ENCODE data around the gene CLEC19A. TPM values are rescaled to one million over a fixed set of nuclear protein-coding genes. Genes with fewer than 3 reads are reported as not detected.

CLEC19A gene
- total and polyA plus RNA-seq, 10 donors, result not detected

DNA sequence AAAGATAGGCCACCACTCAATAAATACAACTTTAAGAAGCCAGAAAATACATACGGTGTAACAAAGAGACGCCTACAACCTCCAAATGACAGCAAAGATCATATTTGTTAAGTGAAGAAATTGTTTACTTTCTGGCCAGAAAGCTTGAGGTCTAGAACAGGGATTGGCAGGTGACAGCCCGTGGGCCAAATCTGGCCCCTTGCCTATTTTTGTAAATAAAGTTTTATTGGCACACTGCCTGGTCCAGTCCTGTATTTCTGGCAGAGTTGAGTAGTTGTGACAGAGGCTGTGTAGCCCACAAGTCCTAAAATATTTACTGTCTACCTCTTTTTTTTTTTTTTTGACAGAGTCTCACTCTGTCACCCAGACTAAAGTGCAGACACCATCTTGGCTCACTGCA, 3.4 kb upstream of the CLEC19A start:
- Histone ChIP-seq H3K36me3 (no peaks in the 10 kb centered on the region), H3K27me3 (replicated peaks in 1 of 7) (no peaks in the 10 kb centered on the region), H3K27ac (no peak overlapping the region), H3K4me3 (no peak overlapping the region), H3K4me1 (no peaks in the 10 kb centered on the region), H3K9me3 (no peaks in the 10 kb centered on the region)
- WGBS, 5 donors, result 84 to 89% (median 85%) methylated on average over 3 of the region's 3 CpGs
- no peak for TF ChIP-seq POLR2AphosphoS5 (IDR thresholded peaks at IDR 0.05)
- no peak for TF ChIP-seq POLR2A (IDR thresholded peaks at IDR 0.05)
- TF ChIP-seq, protein P1, sequence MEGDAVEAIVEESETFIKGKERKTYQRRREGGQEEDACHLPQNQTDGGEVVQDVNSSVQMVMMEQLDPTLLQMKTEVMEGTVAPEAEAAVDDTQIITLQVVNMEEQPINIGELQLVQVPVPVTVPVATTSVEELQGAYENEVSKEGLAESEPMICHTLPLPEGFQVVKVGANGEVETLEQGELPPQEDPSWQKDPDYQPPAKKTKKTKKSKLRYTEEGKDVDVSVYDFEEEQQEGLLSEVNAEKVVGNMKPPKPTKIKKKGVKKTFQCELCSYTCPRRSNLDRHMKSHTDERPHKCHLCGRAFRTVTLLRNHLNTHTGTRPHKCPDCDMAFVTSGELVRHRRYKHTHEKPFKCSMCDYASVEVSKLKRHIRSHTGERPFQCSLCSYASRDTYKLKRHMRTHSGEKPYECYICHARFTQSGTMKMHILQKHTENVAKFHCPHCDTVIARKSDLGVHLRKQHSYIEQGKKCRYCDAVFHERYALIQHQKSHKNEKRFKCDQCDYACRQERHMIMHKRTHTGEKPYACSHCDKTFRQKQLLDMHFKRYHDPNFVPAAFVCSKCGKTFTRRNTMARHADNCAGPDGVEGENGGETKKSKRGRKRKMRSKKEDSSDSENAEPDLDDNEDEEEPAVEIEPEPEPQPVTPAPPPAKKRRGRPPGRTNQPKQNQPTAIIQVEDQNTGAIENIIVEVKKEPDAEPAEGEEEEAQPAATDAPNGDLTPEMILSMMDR (IDR thresholded peaks at IDR 0.05 in 8 of 11, conservative IDR thresholded peaks at IDR 0.05 in 3 of 11), result no peak
- no peak for DNase-seq
- intact Hi-C loops (cut with DNase I; ENCODE audit: low total_unique reads), result no loop called here

DNA sequence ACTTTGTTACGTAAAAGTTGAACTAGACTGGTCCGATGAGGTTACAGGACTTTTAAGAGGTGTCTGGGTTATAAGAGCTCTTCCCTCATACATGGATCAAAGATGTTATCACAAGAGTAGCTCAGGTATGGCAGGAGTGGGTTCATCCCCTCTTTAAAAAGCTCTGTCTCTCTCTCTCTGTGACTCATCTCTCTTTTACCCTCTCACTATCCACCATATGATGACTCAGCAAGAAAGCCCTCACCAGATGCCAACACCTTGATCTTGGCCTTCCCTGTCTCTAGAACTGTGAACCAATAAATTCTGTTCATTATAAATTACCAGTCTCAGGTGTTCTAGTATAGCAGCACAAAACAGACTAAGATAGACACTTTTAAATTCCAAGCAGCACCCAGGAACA, 1.9 kb upstream of the CLEC19A start:
- no peak for TF ChIP-seq POLR2AphosphoS5 (IDR thresholded peaks at IDR 0.05)
- TF ChIP-seq, protein P1 (IDR thresholded peaks at IDR 0.05 in 8 of 11, conservative IDR thresholded peaks at IDR 0.05 in 3 of 11), result no peak
- no peak for TF ChIP-seq POLR2A (IDR thresholded peaks at IDR 0.05)
- 79 to 93% (median 92%) methylated on average over 2 of the region's 2 CpGs for WGBS, 5 donors
- Histone ChIP-seq H3K9me3 (no peaks in the 10 kb centered on the region), H3K27me3 (replicated peaks in 1 of 7) (no peaks in the 10 kb centered on the region), H3K27ac (no peak overlapping the region), H3K4me3 (no peak overlapping the region), H3K36me3 (no peaks in the 10 kb centered on the region), H3K4me1 (no peaks in the 10 kb centered on the region)
- intact Hi-C loops (cut with DNase I; ENCODE audit: low total_unique reads), result no loop called here
- no peak for DNase-seq

DNA sequence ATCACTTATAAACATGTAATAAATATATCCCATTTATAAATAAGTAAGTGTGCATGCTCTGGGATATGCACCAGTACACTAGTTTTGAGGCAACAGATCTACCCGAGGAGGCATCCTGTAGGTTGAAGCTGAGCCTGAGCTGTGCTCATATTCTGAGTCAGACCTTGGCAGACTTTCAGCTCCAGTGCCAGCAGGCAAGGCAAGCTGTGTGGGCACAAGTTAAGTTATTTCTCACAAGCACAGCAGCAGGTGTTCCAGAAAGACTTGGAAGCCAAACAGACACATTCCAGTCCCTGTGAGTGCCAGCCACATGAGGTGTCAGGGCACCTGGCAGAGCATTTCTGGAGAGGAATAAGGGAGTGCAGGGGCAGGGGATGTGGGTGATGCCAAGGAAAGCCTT, 1.3 kb upstream of the CLEC19A start:
- no peak overlapping the region for H3K27ac ChIP-seq
- intact Hi-C loops (cut with DNase I; ENCODE audit: low total_unique reads), result no loop called here
- DNase-seq, result no peak
- WGBS, 5 donors, result 37 to 77% (median 61%) methylated on average over 1 of the region's 1 CpG
- H3K36me3 ChIP-seq, result no peaks in the 10 kb centered on the region
- H3K4me3 ChIP-seq, result no peak overlapping the region
- TF ChIP-seq, protein P1 (IDR thresholded peaks at IDR 0.05 in 8 of 11, conservative IDR thresholded peaks at IDR 0.05 in 3 of 11), result no peak
- TF ChIP-seq POLR2A (IDR thresholded peaks at IDR 0.05) (no peak), POLR2AphosphoS5 (IDR thresholded peaks at IDR 0.05) (no peak)
- H3K27me3 ChIP-seq (replicated peaks in 1 of 7), result no peaks in the 10 kb centered on the region
- no peaks in the 10 kb centered on the region for H3K4me1 ChIP-seq
- no peaks in the 10 kb centered on the region for H3K9me3 ChIP-seq

DNA sequence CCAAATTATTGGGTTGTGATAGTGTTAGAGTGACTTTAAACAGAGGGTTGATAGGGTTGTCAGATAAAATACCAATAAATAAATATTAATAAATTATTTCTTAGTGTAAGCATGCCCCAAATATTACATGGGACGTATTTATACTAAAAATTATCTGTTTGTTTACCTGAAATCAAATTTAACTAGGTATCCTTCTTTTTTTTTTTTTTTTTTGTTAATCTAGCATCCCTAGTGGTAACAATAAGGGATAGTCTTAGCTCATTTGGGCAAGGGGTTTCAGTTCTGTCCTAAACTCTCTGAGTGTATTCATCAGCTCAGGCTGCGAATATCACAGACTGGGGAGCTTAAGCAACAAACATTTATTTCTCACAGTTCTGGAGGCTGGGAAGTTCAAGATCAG, 1.3 kb downstream of the CLEC19A start:
- WGBS, 5 donors, result 79 to 88% (median 81%) methylated on average over 2 of the region's 2 CpGs
- DNase-seq, result no peak

More for the DNA sequence above, 1.3 kb downstream of the CLEC19A start:
- TF ChIP-seq POLR2AphosphoS5 (IDR thresholded peaks at IDR 0.05) (no peak), POLR2A (IDR thresholded peaks at IDR 0.05) (no peak)
- TF ChIP-seq, protein P1 (IDR thresholded peaks at IDR 0.05 in 8 of 11, conservative IDR thresholded peaks at IDR 0.05 in 3 of 11), result no peak
- no peaks in the 10 kb centered on the region for H3K4me1 ChIP-seq
- intact Hi-C loops (cut with DNase I; ENCODE audit: low total_unique reads), result no loop called here
- H3K27ac ChIP-seq, result no peak overlapping the region
- no peaks in the 10 kb centered on the region for H3K36me3 ChIP-seq
- no peak overlapping the region for H3K4me3 ChIP-seq
- H3K27me3 ChIP-seq (replicated peaks in 1 of 7), result peaks cover 0 to 5% (median 0%) of the 10 kb centered on the region in 7 donors
- no peaks in the 10 kb centered on the region for H3K9me3 ChIP-seq
